ENCODE results near the gene NFATC2IP. TPM values are rescaled to one million over a fixed set of nuclear protein-coding genes. Genes with fewer than 3 reads are reported as not detected.

Gene NFATC2IP
- total and polyA plus RNA-seq, 9 of the 15 experiments (the other 6 are each of a cell fraction or from before 2014, with no cell fraction given): 15.6 to 106 (median 46.9) TPM

- TF ChIP-seq TOE1 (IDR thresholded peaks at IDR 0.05; ENCODE audit: borderline replicate concordance) (peak; percentile 62; the same call in 1 of the 2 replicates), TOE1 (CRISPR knock-in tag; IDR thresholded peaks at IDR 0.05; ENCODE audit: borderline replicate concordance, low read depth) (no peak)
Measured at GRCh38 chr16:29009050-29009837, 58.5 kb downstream of the NFATC2IP start (continued).

GRCh38 chr16:29009838-29010166, 59.1 kb downstream of the NFATC2IP start:
- in situ Hi-C loops (cut with MboI) (no loop called here), intact Hi-C loops (cut with micrococcal nuclease) (no loop called here)
- H3K9me1 ChIP-seq (ENCODE audit: control insufficient read depth, insufficient read depth, low read length): no peaks in the 10 kb centered on the region
- 61% methylated on average over 2 of the region's 2 CpGs for WGBS (ENCODE audit: insufficient coverage, low coverage, missing lambda C conversion rate)
- H3K9me3 ChIP-seq (replicated peaks; ENCODE audit: control insufficient read depth, insufficient read depth, low read depth, low read length): no peaks in the 10 kb centered on the region
- BruUV-seq (replicated peaks): TSS peak; percentile 88
- no peak for DNase-seq (ENCODE audit: extremely low read depth in 1 of 4, low spot score in 3 of 4)
- ATAC-seq: no peak; the same call in 2 of the 3 replicates
- peak overlapping the region; percentile 100 for H3K27ac ChIP-seq (ENCODE audit: extremely low read depth, low read depth, low read length)
- H3K4me1 ChIP-seq (replicated peaks in 1 of 2; ENCODE audit: control insufficient read depth in 2 of 2, insufficient read depth in 2 of 2, low read length in 2 of 2): peaks cover 52 to 55% of the 10 kb centered on the region in 2 experiments
- no peaks in the 10 kb centered on the region for H4K20me1 ChIP-seq (replicated peaks; ENCODE audit: control insufficient read depth, insufficient read depth, low read length)
- no peak overlapping the region for H3K4me3 ChIP-seq
- no peaks in the 10 kb centered on the region for H3K79me2 ChIP-seq (ENCODE audit: control insufficient read depth, insufficient read depth, low read length)
- H3K4me2 ChIP-seq (ENCODE audit: insufficient read depth, low read length): peak overlapping the region; percentile 94
- H3K27me3 ChIP-seq (ENCODE audit: control insufficient read depth in 2 of 2, insufficient read depth in 2 of 2, low read length in 2 of 2): no peaks in the 10 kb centered on the region
- H3K9ac ChIP-seq (ENCODE audit: insufficient read depth in 1 of 2, low read depth in 2 of 2, low read length in 2 of 2): peak overlapping the region; percentile 89 to 91
- peak overlapping the region; percentile 37; the same call in 1 of the 2 replicates for H2AFZ ChIP-seq (ENCODE audit: low read depth, low read length)
- CTCF ChIA-PET (ENCODE audit: low intra/inter-chr PET ratio): no interaction called here
- POLR2A ChIA-PET: interaction anchor here (0.9 to 2.6 kb wide), 2 partner anchors 9 to 11 kb away, joined by 4 to 16 read pairs; no protein-coding TSS in a partner anchor
- H3K36me3 ChIP-seq (ENCODE audit: control insufficient read depth, insufficient read depth, low read length): no peaks in the 10 kb centered on the region
- FAIRE-seq: no peak
- TF ChIP-seq ZBTB17 (CRISPR knock-in tag; IDR thresholded peaks at IDR 0.05) (0 out of 2 replicates have a peak, but pooled peaks have one; percentile 2), NR0B1 (IDR thresholded peaks at IDR 0.05; ENCODE audit: partially characterized antibody) (no peak), PHF20 (IDR thresholded peaks at IDR 0.05; ENCODE audit: partially characterized antibody) (peak; percentile 23), ZKSCAN8 (CRISPR knock-in tag; IDR thresholded peaks at IDR 0.05) (0 out of 2 replicates have a peak, but pooled peaks have one; percentile 10), ZNF592 (IDR thresholded peaks at IDR 0.05) (peak; percentile 81), HBP1 (CRISPR knock-in tag; IDR thresholded peaks at IDR 0.05) (no peak), ERF (CRISPR knock-in tag; IDR thresholded peaks at IDR 0.05) (no peak), ZNF239 (CRISPR knock-in tag; IDR thresholded peaks at IDR 0.05) (0 out of 2 replicates have a peak, but pooled peaks have one; percentile 1), BDP1 (IDR thresholded peaks at IDR 0.05; ENCODE audit: insufficient read depth, insufficient read length) (no peak), HDAC8 (tag; IDR thresholded peaks at IDR 0.05) (no peak)

Measured in K562 (cell line).